ENCODE measurements around the gene RAB40C.
A peak's percentile ranks its signal among the peaks of the same experiment; 100 is the strongest.

Gene RAB40C

DNA sequence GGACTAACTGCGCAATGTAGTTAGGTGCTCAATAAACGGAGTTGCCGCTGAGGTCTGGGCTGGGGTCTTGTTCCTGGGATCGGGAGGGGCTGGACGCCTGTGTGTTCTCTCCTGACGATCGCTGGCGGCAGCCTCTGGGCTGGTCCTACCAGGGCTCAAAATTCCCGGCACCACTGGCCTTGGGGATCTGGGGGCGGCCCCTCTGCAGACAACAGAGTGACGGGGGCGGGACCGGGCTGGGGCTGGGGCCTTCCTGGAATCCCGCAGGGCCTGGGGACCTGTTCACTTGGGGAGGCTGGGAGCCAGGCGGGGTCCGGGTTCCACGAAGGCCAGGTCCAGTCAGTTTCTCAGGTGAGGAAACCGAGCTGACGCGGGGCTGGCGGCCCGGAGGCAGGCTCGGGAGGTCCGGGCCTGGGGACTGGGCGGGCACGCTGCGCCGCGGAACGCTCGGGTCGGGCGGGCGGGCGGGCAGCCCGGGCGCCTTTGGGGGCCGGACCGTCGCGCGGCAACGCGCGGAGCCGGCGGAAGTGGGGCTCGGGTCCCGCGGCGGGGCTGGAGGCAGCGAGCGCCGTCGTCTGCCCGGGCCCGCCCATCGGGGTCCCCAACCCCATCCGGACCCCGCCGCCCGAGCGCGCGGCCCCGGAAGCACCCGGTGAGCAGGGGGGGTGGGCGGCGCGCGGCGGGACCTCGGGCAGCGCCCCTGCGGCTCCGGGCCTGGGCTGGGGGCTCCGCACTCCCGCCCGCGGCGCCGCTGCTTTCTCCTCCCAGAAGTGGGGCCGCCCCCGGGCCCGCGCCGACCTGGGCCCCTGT, 20.2 kb upstream of the RAB40C start, which contains the start of gene PIGQ:
Gene PIGQ (plus strand): TSS at position 524 of the 810 bp plus-strand sequence. CDS start 4,107 bp downstream, outside the sequence.
- in situ Hi-C loops (cut with HindIII; ENCODE audit: low pct_ligation_motif_present, low pct_unique_long_range_greater_than_20kb, low sequenced_read_pairs): no loop called here
- peak; percentile 70 for DNase-seq

DNA sequence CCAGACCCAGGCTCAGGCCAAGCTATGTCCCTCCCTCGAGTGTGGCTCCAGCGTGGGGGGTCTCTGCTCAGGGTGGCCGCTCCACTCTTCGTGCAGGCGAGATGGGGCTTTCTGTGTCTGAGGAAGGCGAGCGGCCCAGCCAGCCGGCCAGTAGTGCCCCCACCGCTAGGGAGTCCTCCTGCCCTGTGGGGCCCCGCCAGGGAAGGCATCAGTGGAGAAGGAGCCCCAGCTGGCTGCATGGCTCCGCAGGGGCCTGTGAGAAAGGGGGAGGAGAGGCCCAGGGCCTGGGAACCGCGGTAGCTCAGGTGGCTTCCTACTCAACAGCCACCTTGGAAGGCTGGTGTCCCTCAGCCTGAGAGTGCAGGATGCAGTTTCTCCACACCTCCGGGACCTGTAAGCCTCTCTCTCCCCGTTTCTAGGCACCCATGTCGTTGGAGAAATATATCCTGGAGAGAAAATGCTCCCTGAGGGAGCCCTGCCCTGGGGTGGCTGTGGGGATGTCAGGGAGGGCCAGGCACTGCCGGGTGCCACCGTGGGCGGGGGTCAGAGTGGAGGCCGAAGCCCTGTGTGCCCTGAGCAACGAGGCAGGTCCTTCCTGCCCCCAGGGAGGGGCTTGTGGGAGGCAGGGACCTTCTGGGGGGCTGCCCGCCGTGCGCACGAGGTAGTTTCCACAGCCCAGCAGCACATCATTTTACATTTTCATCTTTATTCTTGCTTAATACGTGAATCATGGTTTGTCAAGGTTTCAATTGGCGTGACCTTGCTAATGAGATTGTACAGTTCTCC, 16.8 kb upstream of the RAB40C start:
- in situ Hi-C loops (cut with HindIII; ENCODE audit: low pct_ligation_motif_present, low pct_unique_long_range_greater_than_20kb, low sequenced_read_pairs): no loop called here
- DNase-seq: no peak

GRCh38 chr16:574021-574760, 15.7 kb upstream of the RAB40C start:
- in situ Hi-C loops (cut with HindIII; ENCODE audit: low pct_ligation_motif_present, low pct_unique_long_range_greater_than_20kb, low sequenced_read_pairs): no loop called here
- DNase-seq: no peak

GRCh38 chr16:575354-576196, 14.3 kb upstream of the RAB40C start:
- DNase-seq: no peak
- in situ Hi-C loops (cut with HindIII; ENCODE audit: low pct_ligation_motif_present, low pct_unique_long_range_greater_than_20kb, low sequenced_read_pairs): no loop called here

DNA sequence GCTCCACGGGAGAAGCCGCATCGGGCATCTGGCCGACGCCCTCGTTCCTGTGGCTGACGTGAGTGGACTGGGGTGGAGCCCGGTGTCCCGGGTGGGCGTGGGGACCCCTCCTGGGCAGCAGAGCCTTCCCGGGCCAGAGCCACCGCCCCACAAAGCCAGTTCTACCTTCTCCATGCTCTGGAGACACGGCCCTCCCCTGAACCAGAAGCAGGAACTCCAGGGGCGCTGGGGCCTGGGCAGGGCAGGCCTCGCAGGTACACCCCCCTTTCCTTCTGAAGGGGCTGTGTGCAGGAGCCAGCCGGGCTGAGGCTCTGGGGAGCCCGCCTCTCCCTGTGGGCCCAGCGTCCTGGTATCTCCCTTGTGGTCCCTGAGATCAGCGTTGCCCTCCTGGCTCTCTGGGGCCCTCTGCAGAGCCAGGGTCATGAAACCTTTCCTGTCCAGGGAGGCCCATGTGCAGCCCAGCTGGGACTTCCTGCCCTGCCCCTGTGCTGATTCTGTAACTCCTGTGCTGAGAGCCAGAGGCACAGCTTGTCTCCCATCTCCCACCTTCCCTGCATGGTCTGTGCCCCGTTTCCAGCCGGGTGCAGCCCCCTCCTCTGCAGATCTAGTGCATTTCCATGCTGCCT, 13.6 kb upstream of the RAB40C start:
- DNase-seq: no peak
- in situ Hi-C loops (cut with HindIII; ENCODE audit: low pct_ligation_motif_present, low pct_unique_long_range_greater_than_20kb, low sequenced_read_pairs): no loop called here

GRCh38 chr16:576823-577201, 13.1 kb upstream of the RAB40C start:
- no peak for DNase-seq
- in situ Hi-C loops (cut with HindIII; ENCODE audit: low pct_ligation_motif_present, low pct_unique_long_range_greater_than_20kb, low sequenced_read_pairs): no loop called here

GRCh38 chr16:577796-578195, 12.1 kb upstream of the RAB40C start:
- DNase-seq: no peak

DNA sequence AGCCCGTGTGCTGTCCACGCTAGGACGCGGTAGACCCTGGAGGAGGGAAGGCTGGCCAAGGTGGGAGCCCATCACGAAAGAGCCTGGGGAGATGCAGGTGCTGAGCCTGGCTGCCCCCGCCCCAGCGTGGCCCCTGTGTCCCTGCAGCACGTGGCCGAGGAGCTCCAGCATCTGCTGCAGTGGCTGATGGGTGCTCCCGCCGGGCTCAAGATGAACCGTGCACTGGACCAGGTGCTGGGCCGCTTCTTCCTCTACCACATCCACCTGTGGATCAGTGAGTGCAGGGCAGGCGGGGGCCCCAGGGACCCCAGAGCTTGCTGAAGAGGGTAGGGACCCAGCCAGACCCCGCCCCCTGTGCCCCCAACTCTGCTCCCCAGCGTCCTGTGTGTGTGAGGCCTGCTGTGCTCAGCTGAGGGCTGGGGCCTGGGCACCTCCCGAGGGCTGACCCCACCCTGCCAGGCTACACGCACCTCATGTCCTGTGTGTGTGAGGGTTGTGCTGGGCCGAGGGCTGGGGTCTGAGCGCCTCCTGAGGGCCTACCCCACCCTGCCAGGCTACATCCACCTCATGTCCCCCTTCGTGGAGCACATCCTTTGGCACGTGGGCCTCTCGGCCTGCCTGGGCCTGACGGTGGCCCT, 11.5 kb upstream of the RAB40C start:
- no peak for DNase-seq
- in situ Hi-C loops (cut with HindIII; ENCODE audit: low pct_ligation_motif_present, low pct_unique_long_range_greater_than_20kb, low sequenced_read_pairs): no loop called here

More at GRCh38 chr16:577796-578195, 12.1 kb upstream of the RAB40C start:
- in situ Hi-C loops (cut with HindIII; ENCODE audit: low pct_ligation_motif_present, low pct_unique_long_range_greater_than_20kb, low sequenced_read_pairs): no loop called here

- DNase-seq: peak; percentile 52
- in situ Hi-C loops (cut with HindIII; ENCODE audit: low pct_ligation_motif_present, low pct_unique_long_range_greater_than_20kb, low sequenced_read_pairs): no loop called here
Measured at GRCh38 chr16:578870-579405, 10.9 kb upstream of the RAB40C start.

- no peak for DNase-seq
- in situ Hi-C loops (cut with HindIII; ENCODE audit: low pct_ligation_motif_present, low pct_unique_long_range_greater_than_20kb, low sequenced_read_pairs): no loop called here
Measured at GRCh38 chr16:580141-580945, 9.5 kb upstream of the RAB40C start.

GRCh38 chr16:580946-581498, 8.8 kb upstream of the RAB40C start:
- DNase-seq: no peak
- in situ Hi-C loops (cut with HindIII; ENCODE audit: low pct_ligation_motif_present, low pct_unique_long_range_greater_than_20kb, low sequenced_read_pairs): no loop called here

- in situ Hi-C loops (cut with HindIII; ENCODE audit: low pct_ligation_motif_present, low pct_unique_long_range_greater_than_20kb, low sequenced_read_pairs): no loop called here
- no peak for DNase-seq
Measured at GRCh38 chr16:582218-582613, 7.7 kb upstream of the RAB40C start.

DNA sequence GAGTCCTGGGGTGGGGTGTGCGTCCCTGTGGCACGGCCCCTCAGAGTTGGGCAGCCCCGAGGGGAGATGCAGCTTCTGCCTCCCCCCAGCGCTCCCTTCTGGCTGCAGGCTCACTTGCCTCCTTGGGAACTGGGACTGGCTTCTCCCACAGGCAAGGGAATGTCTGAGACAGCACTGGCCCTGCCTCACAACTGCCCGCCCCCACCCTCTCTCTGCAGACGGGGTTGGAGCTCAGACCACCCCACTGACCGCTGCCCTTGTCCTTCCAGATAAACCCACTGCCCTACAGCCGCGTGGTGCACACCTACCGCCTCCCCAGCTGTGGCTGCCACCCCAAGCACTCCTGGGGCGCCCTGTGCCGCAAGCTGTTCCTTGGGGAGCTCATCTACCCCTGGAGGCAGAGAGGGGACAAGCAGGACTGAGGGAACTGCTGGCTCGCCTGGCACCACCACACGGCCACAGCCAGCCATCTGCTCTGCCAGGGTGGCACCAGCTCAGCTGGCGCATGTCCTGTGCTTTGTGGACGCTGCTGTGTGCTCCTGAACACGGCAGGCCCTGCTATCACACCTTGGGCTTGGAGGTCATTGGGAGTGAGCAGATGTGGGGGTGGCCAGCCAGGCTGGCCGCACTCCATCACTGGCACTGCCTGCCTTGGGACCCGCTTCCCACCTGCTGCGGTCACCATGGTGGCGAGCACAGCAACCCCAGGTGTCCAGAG, 7.1 kb upstream of the RAB40C start:
- in situ Hi-C loops (cut with HindIII; ENCODE audit: low pct_ligation_motif_present, low pct_unique_long_range_greater_than_20kb, low sequenced_read_pairs): no loop called here
- DNase-seq: no peak

GRCh38 chr16:583470-583814, 6.4 kb upstream of the RAB40C start:
- no peak for DNase-seq
- in situ Hi-C loops (cut with HindIII; ENCODE audit: low pct_ligation_motif_present, low pct_unique_long_range_greater_than_20kb, low sequenced_read_pairs): no loop called here

DNA sequence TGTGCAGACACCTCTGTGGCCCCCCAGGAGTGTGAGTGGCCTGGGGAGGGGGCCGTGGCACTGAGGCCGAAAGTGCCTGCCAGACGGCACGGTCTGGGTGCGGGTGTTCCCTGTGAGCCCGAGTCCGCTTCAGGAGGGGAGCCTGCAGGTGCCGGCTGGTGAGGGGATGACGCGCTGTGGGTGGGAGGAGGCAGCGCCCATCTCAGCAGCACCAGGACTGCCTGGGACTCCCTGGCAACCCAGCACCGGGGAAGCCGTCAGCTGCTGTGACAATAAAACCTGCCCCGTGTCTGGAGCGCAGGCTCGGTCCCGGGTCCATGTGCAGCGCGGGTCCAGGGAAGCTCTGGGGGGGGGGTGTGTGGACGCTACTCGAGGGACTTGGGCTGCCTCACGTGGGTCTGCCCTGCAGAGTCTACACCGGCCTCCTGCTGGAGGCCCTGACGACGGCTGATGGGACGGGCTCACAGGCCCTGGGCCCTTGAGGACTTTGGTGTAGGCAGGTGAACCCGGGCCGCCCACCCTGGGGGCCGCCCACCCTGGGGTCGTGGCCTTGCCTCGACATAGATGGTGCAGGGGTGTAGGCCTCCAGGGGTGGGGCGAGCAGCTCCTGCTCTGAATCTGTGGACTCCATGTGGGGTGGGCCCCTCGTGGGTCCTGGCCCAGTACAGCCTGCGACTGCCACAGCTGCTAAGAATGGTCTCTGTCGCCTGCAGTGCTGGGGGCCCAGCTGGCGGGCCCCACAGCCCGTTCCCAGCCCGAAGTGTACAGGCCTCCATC, 5.9 kb upstream of the RAB40C start:
- no peak for DNase-seq
- in situ Hi-C loops (cut with HindIII; ENCODE audit: low pct_ligation_motif_present, low pct_unique_long_range_greater_than_20kb, low sequenced_read_pairs): no loop called here
